Neural progenitor cell (in vitro differentiated cells): ENCODE results near the gene CYP2B6. TPM values are rescaled to one million over a fixed set of nuclear protein-coding genes. Genes with fewer than 3 reads are reported as not detected.
"Not testable (repeated sequence)": the region's sequence is repeated elsewhere in the genome, so short reads cannot be mapped to it uniquely, and the experiment has no call there.

Experiments
- DNase-seq: peaks from one replicate; pipeline ENCODE4 v3.0.0-alpha.2; 2016; ENCODE audit warnings: low spot score
- H2AFZ ChIP-seq: fragments of 200-600 bp; sonication (generic); replicated peaks from 2 replicates; pipeline ENCODE4 v1.6.1; 2016; ENCODE audit warnings: antibody characterized with exemption
- H3F3A ChIP-seq: fragments of 200-600 bp; sonication (generic); 2 replicates; pipeline ENCODE4 v1.6.1; 2016; ENCODE audit warnings: antibody characterized with exemption, low read depth
- H3K27ac ChIP-seq: fragments of 200-600 bp; sonication (generic); 2 replicates; pipeline ENCODE4 v1.5.1; 2016; ENCODE audit warnings: mild to moderate bottlenecking
- H3K27me3 ChIP-seq: fragments of 200-600 bp; sonication (generic); 2 replicates; pipeline ENCODE4 v1.6.1; 2016; ENCODE audit warnings: mild to moderate bottlenecking, moderate library complexity
- H3K36me3 ChIP-seq: fragments of 200-600 bp; sonication (generic); 2 replicates; pipeline ENCODE4 v1.5.1; 2016
- H3K4me1 ChIP-seq: fragments of 200-600 bp; sonication (generic); 2 replicates; pipeline ENCODE4 v1.6.1; 2016; ENCODE audit warnings: mixed run types
- H3K4me2 ChIP-seq: fragments of 200-600 bp; sonication (generic); 2 replicates; pipeline ENCODE4 v1.6.1; 2016
- H3K4me3 ChIP-seq: fragments of 200-600 bp; sonication (generic); 2 replicates; pipeline ENCODE4 v1.5.1; 2016
- H3K79me2 ChIP-seq: fragments of 200-600 bp; sonication (generic); 2 replicates; pipeline ENCODE4 v1.6.1; 2016; ENCODE audit warnings: low read depth
- H3K9ac ChIP-seq: fragments of 200-600 bp; sonication (generic); 2 replicates; pipeline ENCODE4 v1.6.1; 2016
- H3K9me3 ChIP-seq: fragments of 200-600 bp; sonication (generic); 2 replicates; pipeline ENCODE4 v1.5.1; 2016; ENCODE audit warnings: low read depth
- H4K20me1 ChIP-seq: fragments of 200-600 bp; sonication (generic); 2 replicates; pipeline ENCODE4 v1.6.1; 2016; ENCODE audit warnings: low read depth
- H3K27ac Mint-ChIP-seq: 3 replicates; pipeline ENCODE4 v1.8.0; 2021; ENCODE audit warnings: mixed read lengths
- H3K27me3 Mint-ChIP-seq: 2 replicates; pipeline ENCODE4 v1.8.0; 2022; ENCODE audit warnings: low read depth, mild to moderate bottlenecking, inconsistent platforms, moderate library complexity, mixed read lengths; ENCODE audit not compliant: insufficient read depth
- H3K36me3 Mint-ChIP-seq: 3 replicates; pipeline ENCODE4 v1.8.0; 2021; ENCODE audit warnings: mixed read lengths
- H3K4me1 Mint-ChIP-seq: 3 replicates; pipeline ENCODE4 v1.8.0; 2021; ENCODE audit warnings: mixed read lengths
- H3K4me3 Mint-ChIP-seq: 3 replicates; pipeline ENCODE4 v1.8.0; 2021; ENCODE audit warnings: mild to moderate bottlenecking, moderate library complexity, mixed read lengths
- H3K9me3 Mint-ChIP-seq: 3 replicates; pipeline ENCODE4 v1.8.0; 2020; ENCODE audit warnings: mixed read lengths
- CTCF ChIP-seq: fragments of 200-600 bp; sonication (generic); IDR thresholded peaks from 2 replicates; pipeline ENCODE4 v1.5.1; 2017; ENCODE audit warnings: antibody characterized with exemption, mild to moderate bottlenecking
- EZH2 ChIP-seq: fragments of 200-600 bp; sonication (generic); IDR thresholded peaks from 2 replicates; pipeline ENCODE4 v1.6.1; 2017; ENCODE audit warnings: antibody characterized with exemption, mild to moderate bottlenecking, moderate library complexity
- EZH2phosphoT487 ChIP-seq: fragments of 200-600 bp; sonication (generic); IDR thresholded peaks from 2 replicates; pipeline ENCODE4 v1.6.1; 2017; ENCODE audit warnings: antibody characterized with exemption
- total RNA-seq: library from RNA; depleted of rRNA; stranded (reverse); fragments of >200 nt; gene quantifications from 2 replicates; pipeline ENCODE4 v1.2.3, GENCODE V29; 2015; ENCODE audit warnings: low replicate concordance

CYP2B6 gene
- total RNA-seq, 1 donor from 2014 or later = not detected

- H3K9me3 ChIP-seq = no peaks in the 10 kb centered on the region
- no peaks in the 10 kb centered on the region for H4K20me1 ChIP-seq
- no peak overlapping the region for H3K27ac ChIP-seq
- Mint-ChIP-seq H3K9me3 (peaks cover 2% of the 10 kb centered on the region), H3K36me3 (no peaks in the 10 kb centered on the region), H3K27ac (no peak overlapping the region), H3K4me1 (peaks cover 2% of the 10 kb centered on the region), H3K4me3 (peak overlapping the region; percentile 12), H3K27me3 (peaks cover 8% of the 10 kb centered on the region)
- peak overlapping the region; percentile 35 for H3K4me2 ChIP-seq
- no peaks in the 10 kb centered on the region for H3K4me1 ChIP-seq
- TF ChIP-seq EZH2 (no peak), EZH2phosphoT487 (no peak), CTCF (no peak)
- no peaks in the 10 kb centered on the region for H3K79me2 ChIP-seq
- no peak for DNase-seq
- H2AFZ ChIP-seq = no peak overlapping the region
- H3K9ac ChIP-seq = no peak overlapping the region
- H3K27me3 ChIP-seq = peaks cover 15% of the 10 kb centered on the region
- H3K4me3 ChIP-seq = no peak overlapping the region
- no peaks in the 10 kb centered on the region for H3F3A ChIP-seq
- no peaks in the 10 kb centered on the region for H3K36me3 ChIP-seq
Observed at GRCh38 chr19:41029524-41030432, 38.7 kb downstream of the CYP2B6 start.

- Histone ChIP-seq H4K20me1 (no peaks in the 10 kb centered on the region), H3K36me3 (no peaks in the 10 kb centered on the region), H2AFZ (no peak overlapping the region), H3K27me3 (peaks cover 11% of the 10 kb centered on the region), H3F3A (no peaks in the 10 kb centered on the region), H3K4me1 (no peaks in the 10 kb centered on the region), H3K9me3 (no peaks in the 10 kb centered on the region), H3K4me2 (no peak overlapping the region), H3K27ac (no peak overlapping the region), H3K9ac (no peak overlapping the region), H3K4me3 (no peak overlapping the region), H3K79me2 (no peaks in the 10 kb centered on the region)
- Mint-ChIP-seq H3K27me3 (peaks cover 8% of the 10 kb centered on the region), H3K36me3 (no peaks in the 10 kb centered on the region), H3K27ac (no peak overlapping the region), H3K4me3 (no peak overlapping the region), H3K9me3 (peaks cover 2% of the 10 kb centered on the region), H3K4me1 (peaks cover 2% of the 10 kb centered on the region)
- TF ChIP-seq CTCF (no peak), EZH2phosphoT487 (no peak), EZH2 (no peak)
- no peak for DNase-seq
Observed at GRCh38 chr19:41030651-41031050, 39.6 kb downstream of the CYP2B6 start.

GRCh38 chr19:41031916-41032315 is 40.8 kb downstream of the CYP2B6 start:
- Histone ChIP-seq H3K36me3 (no peaks in the 10 kb centered on the region), H3K9ac (no peak overlapping the region), H3K27ac (no peak overlapping the region), H3K4me1 (no peaks in the 10 kb centered on the region), H3K4me2 (no peak overlapping the region), H3K9me3 (no peaks in the 10 kb centered on the region), H3F3A (no peaks in the 10 kb centered on the region), H3K4me3 (no peak overlapping the region), H3K27me3 (no peaks in the 10 kb centered on the region), H3K79me2 (no peaks in the 10 kb centered on the region), H4K20me1 (no peaks in the 10 kb centered on the region), H2AFZ (no peak overlapping the region)
- Mint-ChIP-seq H3K4me1 (peaks cover 2% of the 10 kb centered on the region), H3K9me3 (peaks cover 2% of the 10 kb centered on the region), H3K36me3 (no peaks in the 10 kb centered on the region), H3K4me3 (no peak overlapping the region), H3K27me3 (peaks cover 6% of the 10 kb centered on the region), H3K27ac (no peak overlapping the region)
- no peak for DNase-seq
- no peak for TF ChIP-seq CTCF
- TF ChIP-seq EZH2phosphoT487 = no peak
- no peak for TF ChIP-seq EZH2

GRCh38 chr19:41033324-41033723 is 42.2 kb downstream of the CYP2B6 start:
- peak overlapping the region; percentile 18 for H3K4me2 ChIP-seq
- peak; percentile 34 for DNase-seq
- H2AFZ ChIP-seq = peak overlapping the region; percentile 63
- H3K4me3 Mint-ChIP-seq, H3K9me3 Mint-ChIP-seq, H3K9me3 ChIP-seq, H3K27ac ChIP-seq, H3K36me3 Mint-ChIP-seq, H3K27me3 Mint-ChIP-seq, H3K9ac ChIP-seq, H3F3A ChIP-seq, H3K27me3 ChIP-seq, H3K27ac Mint-ChIP-seq, H4K20me1 ChIP-seq, H3K4me1 ChIP-seq, H3K4me1 Mint-ChIP-seq, H3K79me2 ChIP-seq, H3K36me3 ChIP-seq, H3K4me3 ChIP-seq: not testable (repeated sequence)
